GM21619 (cell line): ENCODE data around the gene TFG.

Experiments used
- ATAC-seq: cut with Tn5 transposase; IDR thresholded peaks from one replicate; pipeline ENCODE4 v1.9.1; 2021; ENCODE audit not compliant: unreplicated experiment

TFG gene

GRCh38 chr3:100753846-100754245 lies 44.6 kb downstream of the TFG start:
- no peak for ATAC-seq

- no peak for ATAC-seq
These were observed 45.5 kb downstream of the TFG start for GRCh38 chr3:100754563-100755334.

GRCh38 chr3:100756441-100756840 lies 47.1 kb downstream of the TFG start:
- no peak for ATAC-seq

GRCh38 chr3:100759159-100759558 lies 49.9 kb downstream of the TFG start:
- ATAC-seq, result no peak

- no peak for ATAC-seq
These were observed 50.7 kb downstream of the TFG start for GRCh38 chr3:100759950-100760349.

- no peak for ATAC-seq
These were observed 51.1 kb downstream of the TFG start for GRCh38 chr3:100760377-100760776.

GRCh38 chr3:100761211-100761942 lies 52.1 kb downstream of the TFG start:
- peak; percentile 68 for ATAC-seq

GRCh38 chr3:100761951-100762350 lies 52.7 kb downstream of the TFG start:
- ATAC-seq, result no peak

GRCh38 chr3:100765437-100765975 lies 56.2 kb downstream of the TFG start:
- no peak for ATAC-seq

- ATAC-seq, result no peak
These were observed 56.8 kb downstream of the TFG start for GRCh38 chr3:100766069-100766468.

- ATAC-seq, result no peak
These were observed 60.4 kb downstream of the TFG start for GRCh38 chr3:100769693-100770092.

GRCh38 chr3:100775226-100775625 lies 65.9 kb downstream of the TFG start:
- no peak for ATAC-seq

GRCh38 chr3:100775669-100776068 lies 66.4 kb downstream of the TFG start:
- no peak for ATAC-seq

GRCh38 chr3:100776097-100776729 lies 66.9 kb downstream of the TFG start:
- ATAC-seq, result no peak

- ATAC-seq, result no peak
These were observed 67.5 kb downstream of the TFG start for GRCh38 chr3:100776746-100777145.

GRCh38 chr3:100777271-100777670 lies 68.0 kb downstream of the TFG start:
- no peak for ATAC-seq

- ATAC-seq, result no peak
These were observed 70.2 kb downstream of the TFG start for GRCh38 chr3:100779480-100779879.

- ATAC-seq, result no peak
These were observed 70.9 kb downstream of the TFG start for GRCh38 chr3:100780071-100780622.

GRCh38 chr3:100781301-100781700 lies 72.0 kb downstream of the TFG start:
- no peak for ATAC-seq

- ATAC-seq, result no peak
These were observed 73.1 kb downstream of the TFG start for GRCh38 chr3:100782348-100782747.

GRCh38 chr3:100782906-100783305 lies 73.6 kb downstream of the TFG start:
- ATAC-seq, result no peak
